ENCODE results near the gene CD96. TPM values are rescaled to one million over a fixed set of nuclear protein-coding genes. Genes with fewer than 3 reads are reported as not detected.

The CD96 gene
- polyA plus RNA-seq, 1 donor from 2014 or later, result not detected

- no peak overlapping the region for H3K9ac ChIP-seq (ENCODE audit: low read length)
- H3F3A ChIP-seq (ENCODE audit: insufficient read depth, low read length, poor library complexity, severe bottlenecking), result no peaks in the 10 kb centered on the region
- no peaks in the 10 kb centered on the region for H3K27me3 ChIP-seq (ENCODE audit: insufficient read depth, low read depth, low read length)
- no peak overlapping the region for H3K4me2 ChIP-seq (ENCODE audit: low read length)
- H3K79me2 ChIP-seq (replicated peaks; ENCODE audit: insufficient read depth, low read length), result no peaks in the 10 kb centered on the region
- H3K36me3 ChIP-seq (ENCODE audit: insufficient read depth, low read length), result no peaks in the 10 kb centered on the region
- H3K27ac ChIP-seq (ENCODE audit: low read length), result no peak overlapping the region
- no peak for TF ChIP-seq RAD21 (conservative IDR thresholded peaks at IDR 0.05)
- TF ChIP-seq EZH2 (IDR thresholded peaks at IDR 0.05; ENCODE audit: borderline replicate concordance, insufficient read depth, low read length, poor library complexity, severe bottlenecking), result no peak
- no peak for TF ChIP-seq TAF1 (IDR thresholded peaks at IDR 0.05; ENCODE audit: low read depth)
- no peak for TF ChIP-seq REST (IDR thresholded peaks at IDR 0.05; ENCODE audit: borderline replicate concordance)
- no peak for TF ChIP-seq CTCF (IDR thresholded peaks at IDR 0.05; ENCODE audit: poor library complexity, severe bottlenecking)
- no peak for TF ChIP-seq EP300 (conservative IDR thresholded peaks at IDR 0.05; ENCODE audit: poor library complexity, severe bottlenecking)
- TF ChIP-seq POLR2AphosphoS5 (IDR thresholded peaks at IDR 0.05), result no peak
- no peak for TF ChIP-seq SMC3 (conservative IDR thresholded peaks at IDR 0.05; ENCODE audit: poor library complexity)
- no peak for TF ChIP-seq MXI1 (conservative IDR thresholded peaks at IDR 0.05; ENCODE audit: poor library complexity, severe bottlenecking)
- no peak overlapping the region for H2AFZ ChIP-seq (ENCODE audit: low read depth, low read length)
- H4K20me1 ChIP-seq (ENCODE audit: insufficient read depth), result no peaks in the 10 kb centered on the region
- H3K4me3 ChIP-seq (ENCODE audit: low read length), result no peak overlapping the region
- no peaks in the 10 kb centered on the region for H3K9me3 ChIP-seq (ENCODE audit: low read length)
- H3K9me2 ChIP-seq (ENCODE audit: insufficient read depth, low read length), result no peaks in the 10 kb centered on the region
Measured at GRCh38 chr3:111608383-111608782, 66.4 kb downstream of the CD96 start.

DNA sequence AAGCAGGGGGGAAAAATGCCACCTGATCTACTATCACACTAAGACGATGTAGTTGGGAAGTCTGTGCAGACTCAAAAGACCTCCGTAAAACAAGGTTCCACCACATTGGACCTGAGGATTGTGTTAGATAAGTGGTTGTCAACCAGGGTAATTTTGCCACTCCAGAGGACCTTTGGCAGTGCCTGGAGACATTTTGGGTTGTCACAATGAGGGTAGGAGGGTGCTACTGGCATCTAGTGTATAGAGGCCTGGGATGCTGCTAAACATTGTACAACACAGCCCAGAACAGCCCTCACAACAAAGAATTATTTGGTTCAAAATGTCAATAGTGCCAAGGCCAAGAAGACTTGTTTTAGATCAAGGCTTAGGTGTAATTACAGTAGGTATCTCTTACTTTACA is 67.7 kb downstream of the CD96 start:
- Histone ChIP-seq H3K4me3 (ENCODE audit: low read length) (no peak overlapping the region), H2AFZ (ENCODE audit: low read depth, low read length) (no peak overlapping the region), H3K79me2 (replicated peaks; ENCODE audit: insufficient read depth, low read length) (no peaks in the 10 kb centered on the region), H4K20me1 (ENCODE audit: insufficient read depth) (no peaks in the 10 kb centered on the region), H3K4me2 (ENCODE audit: low read length) (no peak overlapping the region), H3K36me3 (ENCODE audit: insufficient read depth, low read length) (no peaks in the 10 kb centered on the region), H3K9ac (ENCODE audit: low read length) (no peak overlapping the region), H3F3A (ENCODE audit: insufficient read depth, low read length, poor library complexity, severe bottlenecking) (no peaks in the 10 kb centered on the region), H3K27me3 (ENCODE audit: insufficient read depth, low read depth, low read length) (no peaks in the 10 kb centered on the region), H3K9me2 (ENCODE audit: insufficient read depth, low read length) (no peaks in the 10 kb centered on the region), H3K27ac (ENCODE audit: low read length) (no peak overlapping the region), H3K9me3 (ENCODE audit: low read length) (no peaks in the 10 kb centered on the region)
- TF ChIP-seq EP300 (conservative IDR thresholded peaks at IDR 0.05; ENCODE audit: poor library complexity, severe bottlenecking) (no peak), SMC3 (conservative IDR thresholded peaks at IDR 0.05; ENCODE audit: poor library complexity) (no peak), CTCF (IDR thresholded peaks at IDR 0.05; ENCODE audit: poor library complexity, severe bottlenecking) (no peak), EZH2 (IDR thresholded peaks at IDR 0.05; ENCODE audit: borderline replicate concordance, insufficient read depth, low read length, poor library complexity, severe bottlenecking) (no peak)
